Muscle of arm (tissue), 12 donors: ENCODE measurements around the gene ATP13A4. TPM values are rescaled to one million over a fixed set of nuclear protein-coding genes. Genes with fewer than 3 reads are reported as not detected.
A peak's percentile ranks its signal among the peaks of the same experiment; 100 is the strongest.
"Not testable (repeated sequence)": the region's sequence is repeated elsewhere in the genome, so short reads cannot be mapped to it uniquely, and the experiment has no call there.

ENCODE experiments used
- DNase-seq: peaks from one replicate; pipeline ENCODE4 v3.0.0-alpha.2; 2013
- polyA plus RNA-seq, 12 donors: library from polyadenylated mRNA; unstranded; fragments of 120-200 nt; gene quantifications; one replicate each; pipeline ENCODE4 v1.2.1, GENCODE V29; 2013; ENCODE audit not compliant: insufficient read length in 12 of 12

ATP13A4 gene
- polyA plus RNA-seq, 12 donors, result 0.27 to 12.3 (median 1.5) TPM; not detected in 1

DNA sequence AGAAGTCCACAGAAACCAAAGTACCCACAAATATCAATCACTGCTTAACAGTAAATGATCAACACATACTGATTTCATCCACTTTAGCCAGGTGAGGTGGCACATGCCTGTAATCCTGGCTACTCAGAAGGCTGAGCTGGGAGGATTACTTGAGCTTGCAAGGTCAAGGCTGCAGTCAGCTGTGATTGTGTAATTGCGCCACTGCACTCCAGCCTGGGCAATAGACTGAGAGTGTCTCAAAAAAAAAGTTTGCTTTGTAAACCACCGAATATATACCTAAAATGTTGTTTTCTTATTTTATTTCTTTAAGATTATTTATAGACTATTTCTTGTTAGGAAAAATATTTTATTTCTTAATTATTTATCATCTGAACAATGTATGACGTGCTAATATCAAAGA, 8.7 kb upstream of the ATP13A4 start:
- no peak for DNase-seq

DNA sequence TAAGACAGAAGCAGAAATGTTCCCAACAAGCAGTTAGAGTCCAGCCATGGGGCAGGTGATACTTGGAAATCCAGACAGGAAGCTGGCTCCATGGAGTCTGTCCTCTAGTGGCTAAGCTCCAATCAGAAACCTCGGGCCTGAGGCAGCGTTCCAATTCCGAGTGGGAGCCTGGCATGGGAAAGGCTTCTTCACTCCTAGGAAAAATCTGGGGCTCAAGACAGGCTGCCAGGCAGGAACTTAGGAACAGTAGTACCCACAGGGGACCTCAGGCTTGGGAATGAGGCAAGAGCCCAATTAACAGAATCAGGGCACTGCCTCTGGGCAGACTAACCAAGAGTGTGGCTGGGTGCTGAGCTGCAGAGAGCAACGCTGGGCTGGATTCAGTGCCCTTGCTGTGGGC, 6.2 kb upstream of the ATP13A4 start:
- DNase-seq, result no peak

DNA sequence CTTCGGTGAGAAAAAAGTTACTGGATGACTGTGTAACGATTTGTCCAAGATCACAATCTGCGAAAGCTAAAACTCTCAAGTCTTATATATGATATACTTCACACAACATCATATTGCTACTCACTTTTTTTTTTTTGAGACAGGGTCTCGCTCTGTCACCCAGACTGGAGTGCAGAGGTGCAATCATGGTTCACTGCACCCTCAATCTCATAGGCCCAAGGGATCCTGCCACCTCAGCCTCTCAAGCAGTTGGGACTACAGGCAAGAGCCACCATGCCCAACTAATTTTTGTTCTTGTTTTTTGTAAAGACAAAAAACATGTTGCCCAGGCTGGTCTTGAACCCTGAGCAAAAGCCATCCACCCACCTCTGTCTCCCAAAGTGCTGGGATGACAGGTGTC, 5.4 kb upstream of the ATP13A4 start:
- DNase-seq, result no peak

DNA sequence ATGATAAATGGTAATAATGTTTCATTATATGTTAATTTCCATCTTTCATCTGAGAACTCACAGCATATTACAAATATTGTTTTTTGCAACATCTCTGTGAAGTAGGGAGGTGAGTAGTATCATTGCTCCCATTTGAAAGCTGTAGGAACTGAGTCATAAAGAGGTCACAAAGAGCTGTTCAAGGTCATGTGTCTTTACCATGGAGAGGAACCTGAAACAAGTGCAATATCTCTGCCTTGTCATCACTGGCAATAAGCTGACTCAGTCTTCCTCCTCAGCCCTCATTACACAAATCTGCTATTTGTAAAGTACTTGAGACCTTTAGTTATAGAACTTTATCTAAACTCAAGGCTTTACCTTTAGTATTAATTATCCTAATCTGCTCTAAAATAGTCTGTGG, 4.4 kb upstream of the ATP13A4 start:
- no peak for DNase-seq

DNA sequence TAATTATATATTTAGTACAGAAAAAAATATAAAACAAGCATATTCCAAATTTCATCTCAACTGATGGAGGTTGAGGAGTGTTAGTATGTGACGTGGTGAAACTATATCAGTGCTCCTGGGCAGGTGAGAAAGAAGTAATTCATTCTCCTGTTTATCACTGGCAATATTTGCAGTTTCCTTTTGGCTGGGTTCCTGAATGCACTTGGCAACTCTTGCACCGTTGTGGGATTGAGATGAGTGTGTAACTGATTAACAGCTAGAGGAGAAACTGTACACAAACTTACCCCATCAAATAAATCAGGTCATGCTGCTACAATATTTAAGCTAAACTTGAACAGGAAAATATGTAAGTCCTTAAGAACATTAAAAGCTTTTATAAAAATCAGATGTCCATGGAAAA, 2.1 kb upstream of the ATP13A4 start:
- no peak for DNase-seq

DNA sequence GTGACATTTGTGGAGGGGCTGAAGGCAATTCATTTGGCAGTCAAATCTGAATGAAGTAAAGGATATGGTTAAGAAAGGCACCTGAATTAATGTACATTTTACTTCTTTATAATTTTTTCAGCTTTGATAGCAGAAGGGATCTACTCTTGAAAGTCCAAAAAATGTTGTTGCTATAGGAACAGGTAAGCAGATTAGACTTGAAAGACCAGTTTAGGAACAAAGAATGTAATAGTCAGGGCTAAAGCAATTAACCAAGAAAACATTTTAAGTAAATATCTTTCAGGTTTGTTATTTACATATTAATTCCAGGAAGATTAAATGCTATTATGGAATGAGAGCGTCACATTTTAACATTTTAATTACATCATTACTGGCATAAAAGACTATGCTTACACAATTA, 1.1 kb downstream of the ATP13A4 start:
- DNase-seq, result no peak

DNA sequence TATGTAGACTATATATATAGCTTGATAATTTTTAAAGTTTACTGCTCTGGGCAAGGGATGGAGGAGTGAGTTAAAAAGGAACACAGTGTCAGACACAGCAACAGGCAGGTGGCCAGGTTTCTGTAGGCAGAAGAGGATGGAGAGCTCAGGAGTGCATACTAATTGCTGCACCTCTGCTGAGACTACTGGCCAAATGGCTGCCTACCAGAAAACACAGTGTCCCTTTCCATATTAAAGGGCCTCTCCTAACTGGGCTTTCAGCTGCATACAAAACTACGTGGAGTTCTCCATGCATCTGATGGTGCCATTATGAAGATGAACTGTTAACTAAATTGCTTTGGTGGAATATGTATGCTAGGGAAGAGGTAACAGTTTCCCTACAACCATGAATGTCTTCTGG, 1.8 kb downstream of the ATP13A4 start:
- DNase-seq, result no peak

DNA sequence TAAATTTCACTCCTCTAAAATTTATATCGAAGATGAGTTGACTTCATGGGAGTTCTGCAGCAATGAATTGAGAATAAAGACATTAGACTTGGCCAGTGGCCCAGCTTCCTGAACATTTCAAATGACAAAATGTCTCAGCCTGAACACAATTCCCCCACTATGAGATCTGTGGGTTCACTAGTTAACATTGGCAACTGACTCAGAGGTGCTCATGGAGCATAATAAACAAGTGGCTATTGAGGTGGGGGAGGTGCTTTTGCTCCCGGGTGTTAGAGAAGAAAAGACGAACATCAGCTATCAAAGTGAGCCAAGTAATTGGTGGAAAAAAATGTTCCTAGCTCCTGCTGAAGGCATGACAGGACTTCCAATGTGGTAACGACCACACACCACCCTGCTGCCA, 6.3 kb downstream of the ATP13A4 start:
- no peak for DNase-seq

DNA sequence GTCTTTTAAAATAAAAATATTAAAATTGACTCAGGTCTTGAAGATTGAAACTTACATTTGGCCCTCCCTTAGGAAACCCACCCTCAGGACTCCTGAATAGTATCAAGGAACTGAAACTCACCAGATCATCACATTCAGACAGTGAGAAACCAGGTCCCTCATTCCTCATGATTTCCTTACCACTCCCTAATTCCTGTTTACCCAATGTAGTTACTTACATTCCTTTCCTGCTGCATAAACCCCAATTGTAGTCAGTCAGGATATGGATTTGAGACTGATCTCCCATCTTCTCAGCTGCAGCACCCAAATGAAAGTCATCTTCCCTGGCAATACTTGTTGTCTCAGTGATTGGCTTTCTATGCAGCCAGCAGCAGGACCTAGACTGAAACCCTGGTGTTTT, 8.6 kb downstream of the ATP13A4 start:
- DNase-seq, result no peak

DNA sequence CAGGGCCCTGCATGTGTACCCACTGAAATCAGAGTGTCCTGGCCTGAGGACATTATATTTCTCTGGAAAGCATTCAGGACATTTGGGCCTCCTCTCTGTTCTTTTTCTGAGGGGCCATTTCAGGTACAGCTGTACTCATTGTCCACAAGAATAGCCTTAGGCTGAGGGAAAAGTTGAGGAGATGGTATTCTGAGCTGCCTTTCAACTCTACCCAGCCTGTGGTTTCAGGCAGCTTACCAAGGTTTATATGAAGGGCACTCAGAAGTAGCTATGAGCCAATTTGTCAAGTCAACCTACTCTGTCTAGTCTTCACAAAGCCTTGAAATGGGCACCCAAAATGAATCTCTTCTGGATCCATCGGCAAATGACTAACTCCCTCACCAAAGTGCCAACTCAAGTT, 9.4 kb downstream of the ATP13A4 start:
- DNase-seq, result no peak

DNA sequence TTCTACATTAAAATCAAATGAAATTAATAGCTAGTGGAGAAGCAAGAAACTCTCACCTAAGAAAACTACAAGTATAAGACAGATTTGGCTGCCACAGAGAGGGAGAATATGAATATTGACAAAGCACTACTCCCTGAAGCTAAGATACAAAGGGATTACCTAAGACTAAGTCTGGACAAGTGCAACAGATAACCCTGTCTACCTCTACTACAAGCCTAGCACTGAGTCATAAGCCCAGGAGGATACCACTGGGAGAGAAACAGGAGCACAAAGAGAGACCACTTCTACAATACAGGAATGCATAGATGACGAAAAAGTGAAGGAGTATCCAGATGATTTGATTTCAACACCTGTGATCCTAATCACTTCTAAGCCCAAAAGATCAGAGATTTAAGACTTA, 10.4 kb downstream of the ATP13A4 start:
- DNase-seq, result no peak

DNA sequence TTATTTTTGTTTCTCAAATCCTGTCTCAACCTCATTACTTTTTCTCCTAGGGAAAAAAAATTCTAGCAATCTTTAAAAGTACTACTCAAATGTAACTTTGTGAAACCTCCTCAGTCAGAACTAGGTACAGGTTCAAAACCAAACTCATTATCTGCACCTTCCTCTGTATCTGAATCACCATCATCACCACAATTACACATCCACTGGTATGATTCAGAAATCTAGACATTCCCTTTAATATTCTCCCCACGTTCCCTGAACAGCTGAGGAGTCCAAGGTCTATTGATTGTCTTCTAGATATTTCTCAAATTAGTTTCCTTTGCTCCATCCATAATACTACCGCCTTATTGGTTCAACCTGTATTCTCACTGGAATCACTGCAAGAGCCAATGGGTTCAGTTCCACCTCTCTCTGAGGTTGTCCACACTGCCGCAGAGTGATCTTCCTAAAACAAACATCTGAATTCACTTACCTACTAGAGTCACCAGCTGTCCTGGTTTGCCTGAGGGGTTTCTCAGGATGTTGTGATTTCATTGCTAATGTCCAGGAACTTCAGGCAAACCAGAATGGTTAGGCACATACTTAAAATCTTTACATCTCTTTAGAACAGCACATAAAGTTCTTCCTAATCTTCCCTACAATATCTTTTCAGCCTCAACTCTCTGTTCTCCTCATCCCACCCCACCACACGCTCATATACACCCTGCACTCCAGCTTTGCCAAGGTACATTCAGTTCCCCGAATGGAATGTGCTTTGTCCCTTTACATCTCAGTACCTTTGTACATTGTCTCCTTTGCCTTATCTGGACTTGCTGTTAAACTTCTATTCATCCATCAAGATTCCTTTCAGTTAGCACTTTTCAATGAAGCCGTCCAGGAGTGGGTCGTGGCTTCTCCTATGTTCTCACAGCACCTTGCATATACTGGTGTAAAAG, 24.2 kb downstream of the ATP13A4 start:
- no peak for DNase-seq

DNA sequence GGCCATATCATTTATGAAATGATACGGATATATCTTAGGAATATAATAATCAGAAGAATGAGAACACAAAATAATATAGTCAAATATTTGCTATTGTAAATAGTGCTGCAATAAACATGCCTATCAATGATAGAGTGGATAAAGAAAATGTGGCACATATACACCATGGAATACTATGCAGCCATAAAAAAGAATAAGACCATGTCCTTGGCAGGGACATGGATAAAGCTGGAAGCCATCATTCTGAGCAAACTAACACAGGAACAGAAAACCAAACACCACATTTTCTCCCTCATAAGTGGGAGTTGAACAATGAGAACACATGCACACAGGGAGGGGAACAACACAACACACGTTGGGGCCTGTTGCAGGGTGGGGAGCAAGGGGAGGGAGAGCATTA, 28.6 kb downstream of the ATP13A4 start:
- not testable (repeated sequence) for DNase-seq

DNA sequence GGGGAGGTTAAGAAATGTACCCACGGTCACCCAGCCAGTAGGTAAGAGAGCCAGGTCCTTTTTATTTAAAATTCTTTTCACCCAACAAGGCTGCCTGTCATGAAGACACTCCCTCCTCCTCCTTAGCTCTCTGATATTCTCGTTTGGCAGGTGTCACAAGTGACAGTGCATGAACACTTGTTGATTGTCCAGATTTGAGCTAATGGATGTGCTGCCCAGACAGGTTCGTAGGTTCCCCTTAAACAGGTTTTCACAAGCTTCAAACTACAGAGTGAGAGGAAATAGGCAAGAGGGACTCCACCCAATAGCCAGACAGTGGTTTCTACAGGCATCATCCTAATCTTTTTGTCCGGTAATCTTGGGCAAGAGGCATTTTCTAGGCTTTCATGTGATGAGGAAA, 32.2 kb downstream of the ATP13A4 start:
- no peak for DNase-seq

DNA sequence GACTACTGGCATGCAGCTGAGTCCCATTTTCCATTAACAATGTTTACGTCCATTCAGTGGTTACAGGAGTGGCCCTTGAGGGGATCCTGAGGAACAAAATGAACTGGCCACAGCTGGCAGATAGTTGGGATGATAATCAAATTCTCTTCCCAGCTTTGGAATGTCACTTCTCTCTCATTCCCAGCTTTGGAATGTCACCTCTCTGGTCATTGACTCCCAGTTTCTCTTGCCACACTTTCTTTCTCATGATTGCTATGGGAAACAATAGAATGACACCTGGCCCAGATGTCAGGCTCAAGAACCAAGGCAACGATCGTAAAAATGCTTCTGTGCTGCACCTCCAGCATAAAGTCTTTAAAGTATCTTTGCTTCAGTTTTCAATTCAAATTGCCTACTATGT, 34.0 kb downstream of the ATP13A4 start:
- DNase-seq, result no peak

DNA sequence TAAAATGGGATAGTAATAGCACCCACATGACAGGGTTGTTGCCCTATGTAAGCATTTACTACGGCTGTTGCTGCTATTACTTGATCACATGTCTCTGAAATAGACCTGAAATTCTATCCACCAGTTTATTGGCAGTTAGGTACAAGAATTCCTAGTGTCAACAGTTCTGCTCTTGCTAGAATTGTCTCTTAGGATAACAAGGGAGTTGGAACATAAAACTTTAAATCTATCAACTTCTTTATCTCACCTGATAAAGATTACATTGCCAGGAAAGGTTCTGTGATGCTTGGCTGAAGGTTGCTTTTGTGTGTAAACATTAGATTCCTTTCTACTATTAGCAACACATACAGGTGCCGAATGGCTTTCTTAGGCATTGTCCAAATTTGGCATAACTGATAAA, 38.7 kb downstream of the ATP13A4 start:
- no peak for DNase-seq

DNA sequence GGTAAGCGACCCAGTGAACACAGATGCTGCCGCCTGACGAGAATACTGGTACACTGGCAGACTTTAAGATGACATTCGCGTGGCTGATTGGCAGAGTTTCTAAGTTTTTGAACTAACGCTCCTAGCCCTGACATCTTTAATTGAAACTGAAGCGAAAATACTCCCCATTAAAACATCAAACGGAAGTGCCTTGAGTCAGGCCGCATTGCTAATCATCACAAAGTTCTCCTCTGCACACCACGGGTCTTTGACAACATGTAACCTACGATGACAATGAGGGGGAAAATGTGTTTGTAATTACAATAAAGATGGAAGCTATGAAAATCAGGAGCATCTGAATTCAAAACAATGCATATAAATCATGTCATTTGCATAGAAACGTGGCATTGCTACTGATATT, 44.5 kb downstream of the ATP13A4 start:
- no peak for DNase-seq

DNA sequence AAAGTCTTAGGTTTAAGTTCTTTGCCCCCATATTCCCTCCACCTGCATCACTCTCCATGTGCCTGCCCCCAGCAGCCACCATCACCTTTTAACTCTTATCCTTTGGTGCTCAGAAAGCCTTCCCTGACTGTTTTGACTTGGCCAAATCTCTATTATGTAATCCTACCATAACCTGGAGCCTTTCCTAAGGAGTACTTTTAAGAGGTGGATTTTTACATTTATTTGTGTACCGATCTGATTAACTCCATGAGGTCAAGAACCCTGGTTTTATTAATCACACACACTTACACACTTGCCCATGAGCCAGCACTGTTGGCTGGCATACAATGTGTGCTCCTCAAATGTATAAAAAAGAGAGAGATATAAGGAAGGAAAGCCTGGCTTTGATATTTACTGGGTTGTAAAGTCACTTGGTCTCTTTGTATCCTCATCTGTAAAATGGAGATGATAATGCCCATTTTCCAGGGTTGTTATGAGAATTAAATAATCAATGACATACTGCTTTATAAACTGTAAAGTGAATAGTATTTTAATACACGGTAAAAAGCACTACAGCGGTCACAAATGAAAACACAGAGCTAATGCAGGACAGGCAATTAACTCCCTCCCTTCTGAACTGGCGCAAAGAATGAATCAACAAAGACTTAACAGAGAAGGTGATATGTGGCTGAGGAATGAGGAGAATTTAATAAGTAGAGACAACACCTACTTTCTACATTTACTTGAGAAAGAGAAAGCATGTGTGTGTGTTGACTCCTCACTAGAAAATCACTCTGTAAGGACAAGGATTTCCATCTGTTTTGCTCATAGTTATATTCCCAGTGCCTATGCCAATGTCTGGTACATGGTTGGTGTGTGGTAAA, 45.4 kb downstream of the ATP13A4 start:
- no peak for DNase-seq

DNA sequence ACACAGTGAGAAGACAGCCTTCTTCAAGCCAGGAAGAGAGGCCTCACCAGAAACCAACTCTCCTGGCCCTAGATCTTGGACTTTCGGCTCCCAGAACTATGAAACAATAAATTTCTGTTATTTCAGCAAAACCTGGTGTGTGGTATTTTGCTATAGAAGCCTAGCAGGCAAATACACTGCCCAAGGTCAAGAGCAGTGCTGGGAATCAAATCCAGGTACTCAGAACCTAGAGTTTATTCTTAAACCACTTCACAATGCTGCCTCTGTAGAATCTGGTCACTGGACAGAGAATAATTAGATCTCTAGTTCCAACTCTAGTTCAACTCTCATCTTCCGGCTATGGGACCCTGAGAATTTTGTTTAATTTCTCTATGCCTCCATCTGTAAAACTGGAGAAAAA, 46.6 kb downstream of the ATP13A4 start:
- no peak for DNase-seq

DNA sequence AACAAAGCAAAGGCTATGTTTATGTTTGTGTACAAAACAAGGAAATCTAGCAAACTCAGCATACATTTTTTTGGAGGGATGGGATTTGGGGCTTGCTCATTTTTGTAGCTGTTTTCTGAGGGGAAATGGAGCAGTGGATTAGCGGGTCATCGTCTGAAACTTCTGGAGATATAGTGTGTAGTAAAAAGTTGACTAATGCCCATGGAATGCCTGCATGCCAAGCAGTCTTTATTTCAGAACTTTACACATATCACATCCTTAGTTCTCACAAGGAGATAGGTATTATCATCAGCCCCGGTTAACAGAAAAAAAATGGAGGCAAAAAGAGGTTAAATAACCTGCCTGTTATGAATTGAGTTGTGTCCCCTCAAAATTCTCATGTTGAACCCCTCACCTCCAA, 47.1 kb downstream of the ATP13A4 start:
- no peak for DNase-seq

DNA sequence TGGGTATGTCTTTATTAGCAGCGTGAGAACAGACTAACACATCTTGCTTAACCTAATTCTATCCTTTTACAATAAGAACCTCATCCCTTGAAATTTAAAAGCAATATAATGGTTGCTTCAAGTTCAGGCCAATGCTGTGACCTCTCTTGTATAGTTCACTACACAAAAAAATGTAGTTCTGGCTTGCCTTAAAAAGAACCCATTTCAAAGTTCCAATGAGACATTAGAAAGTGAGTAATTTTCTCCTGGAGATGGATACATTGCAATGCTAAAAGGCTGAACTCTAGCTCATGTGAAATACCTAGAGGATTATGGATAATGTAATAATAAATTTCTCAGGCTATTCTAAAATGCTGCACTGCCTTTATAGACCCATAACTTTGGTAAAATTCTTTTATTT, 47.8 kb downstream of the ATP13A4 start:
- DNase-seq, result peak; percentile 43

DNA sequence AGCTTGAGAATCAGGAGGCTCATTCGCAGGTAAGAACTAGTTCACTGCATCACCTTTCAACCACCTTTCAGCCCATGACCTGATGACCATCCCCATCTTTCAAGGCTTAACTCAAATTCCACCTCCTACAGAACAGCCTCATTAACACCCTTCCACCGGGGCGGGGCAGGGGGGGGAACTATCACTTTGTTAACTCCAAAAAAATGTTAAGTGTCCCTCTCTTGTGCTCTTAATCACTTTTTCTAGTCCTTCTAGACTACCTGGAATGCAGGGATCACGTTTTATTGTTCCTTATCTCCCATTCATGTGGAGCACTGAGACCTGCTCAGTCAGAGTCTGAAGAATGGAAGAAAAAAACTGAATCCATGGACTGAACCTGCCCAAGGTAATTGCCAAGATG, 51.8 kb downstream of the ATP13A4 start:
- DNase-seq, result no peak
